HL-60 (cell line): ENCODE measurements around the gene HEMK1.

Source experiments
- DNase-seq, 2 experiments: peaks; one replicate each; pipeline ENCODE4 v3.0.0-alpha.2; 2010 to 2020; ENCODE audit warnings: low read depth in 1 of 2, low spot score in 1 of 2
- H3K27ac ChIP-seq: fragments of 250-450 bp; sonication (Bioruptor Pico); replicated peaks from 2 replicates; pipeline ENCODE4 v1.5.1; 2020; ENCODE audit warnings: mild to moderate bottlenecking, moderate library complexity
- H3K27me3 ChIP-seq: fragments of 250-450 bp; sonication (Bioruptor Pico); 2 replicates; pipeline ENCODE4 v1.5.1; 2021; ENCODE audit warnings: mild to moderate bottlenecking, moderate library complexity; ENCODE audit not compliant: insufficient read depth, poor library complexity, severe bottlenecking
- H3K4me3 ChIP-seq: replicated peaks from 2 replicates; pipeline ENCODE4 v1.5.1; 2011; ENCODE audit warnings: mild to moderate bottlenecking, control low read depth, low read length; ENCODE audit not compliant: insufficient read depth
- CTCF ChIP-seq: IDR thresholded peaks from one replicate; pipeline ENCODE4 v1.5.1; 2011; ENCODE audit warnings: low read length, control low read depth, inconsistent platforms; ENCODE audit not compliant: insufficient read depth
- GABPA ChIP-seq: IDR thresholded peaks from 2 replicates; pipeline ENCODE4 v1.6.1; 2012; ENCODE audit warnings: low read depth
- POLR2AphosphoS5 ChIP-seq: IDR thresholded peaks from 2 replicates; pipeline ENCODE4 v1.6.1; 2012; ENCODE audit warnings: low read depth
- REST ChIP-seq: IDR thresholded peaks from 2 replicates; pipeline ENCODE4 v1.6.1; 2012; ENCODE audit warnings: low read depth; ENCODE audit not compliant: insufficient replicate concordance
- SPI1 ChIP-seq: IDR thresholded peaks from 2 replicates; pipeline ENCODE4 v1.6.1; 2012; ENCODE audit warnings: low read depth, mild to moderate bottlenecking, borderline replicate concordance

The HEMK1 gene

GRCh38 chr3:50606596-50606995, 37.3 kb downstream of the HEMK1 start:
- TF ChIP-seq CTCF (no peak), GABPA (no peak), SPI1 (no peak), POLR2AphosphoS5 (no peak), REST (no peak)
- peak overlapping the region; percentile 53 for H3K27ac ChIP-seq
- H3K4me3 ChIP-seq: no peak overlapping the region
- DNase-seq: no peak
- H3K27me3 ChIP-seq: no peaks in the 10 kb centered on the region

GRCh38 chr3:50607271-50608091, 38.2 kb downstream of the HEMK1 start:
- Histone ChIP-seq H3K27me3 (no peaks in the 10 kb centered on the region), H3K27ac (no peak overlapping the region), H3K4me3 (no peak overlapping the region)
- TF ChIP-seq REST (no peak), CTCF (no peak), GABPA (no peak), POLR2AphosphoS5 (no peak), SPI1 (no peak)
- DNase-seq: no peak

- Histone ChIP-seq H3K27me3 (no peaks in the 10 kb centered on the region), H3K4me3 (no peak overlapping the region), H3K27ac (no peak overlapping the region)
- DNase-seq: no peak
- no peak for TF ChIP-seq CTCF
- no peak for TF ChIP-seq SPI1
- TF ChIP-seq REST: no peak
- no peak for TF ChIP-seq POLR2AphosphoS5
- no peak for TF ChIP-seq GABPA
These were observed 39.0 kb downstream of the HEMK1 start for GRCh38 chr3:50608278-50608677.
